ENCODE data around the gene ZBTB20. TPM values are rescaled to one million over a fixed set of nuclear protein-coding genes. Genes with fewer than 3 reads are reported as not detected.
A peak's percentile ranks its signal among the peaks of the same experiment; 100 is the strongest.
"Not testable (repeated sequence)": the region's sequence is repeated elsewhere in the genome, so short reads cannot be mapped to it uniquely, and the experiment has no call there.

ZBTB20 gene
- total and polyA plus RNA-seq, 12 donors = 0.57 to 105 (median 86.8) TPM

GRCh38 chr3:114824014-114824413, 323.1 kb downstream of the ZBTB20 start:
- WGBS, 2 donors = 85 to 86% methylated on average over 1 of the region's 1 CpG
- H3K27ac ChIP-seq = no peak overlapping the region
- DNase-seq = no peak
- intact Hi-C loops (cut with DNase I) = loop anchor here in 4 of 10 donors (10.0 kb wide), 5 partner anchors 261 to 961 kb away; no protein-coding TSS in a partner anchor
- peaks cover 0 to 7% (median 0%) of the 10 kb centered on the region in 9 donors for H3K4me1 ChIP-seq
- H3K36me3 ChIP-seq = no peaks in the 10 kb centered on the region
- H3K9me3 ChIP-seq = no peaks in the 10 kb centered on the region
- no peaks in the 10 kb centered on the region for H3K27me3 ChIP-seq
- no peak for TF ChIP-seq CTCF (IDR thresholded peaks at IDR 0.05)
- ATAC-seq = no peak
- no peak overlapping the region for H3K4me3 ChIP-seq

- ATAC-seq = peak in 1 of 8 donors; percentile 42
- H3K36me3 ChIP-seq = no peaks in the 10 kb centered on the region
- intact Hi-C loops (cut with DNase I) = loop anchor here in 4 of 10 donors (10.0 kb wide), 5 partner anchors 262 to 962 kb away; no protein-coding TSS in a partner anchor
- peaks cover 0 to 7% (median 0%) of the 10 kb centered on the region in 9 donors for H3K4me1 ChIP-seq
- DNase-seq = no peak
- H3K27me3 ChIP-seq = no peaks in the 10 kb centered on the region
- H3K9me3 ChIP-seq = no peaks in the 10 kb centered on the region
- no peak overlapping the region for H3K4me3 ChIP-seq
- no peak for TF ChIP-seq CTCF (IDR thresholded peaks at IDR 0.05)
- H3K27ac ChIP-seq = no peak overlapping the region
These were observed 324.0 kb downstream of the ZBTB20 start for GRCh38 chr3:114823061-114823460.

GRCh38 chr3:114816052-114816451, 331.0 kb downstream of the ZBTB20 start:
- 74 to 76% methylated on average over 2 of the region's 2 CpGs for WGBS, 2 donors

GRCh38 chr3:114812541-114813238, 334.4 kb downstream of the ZBTB20 start:
- H3K4me3 ChIP-seq; H3K4me1 ChIP-seq; ATAC-seq; DNase-seq; intact Hi-C loops (cut with DNase I); H3K27me3 ChIP-seq; H3K27ac ChIP-seq; H3K9me3 ChIP-seq; H3K36me3 ChIP-seq: not testable (repeated sequence)
- 94 to 96% methylated on average over 40 to 49 of the region's 49 CpGs for WGBS, 2 donors

More at GRCh38 chr3:114816052-114816451, 331.0 kb downstream of the ZBTB20 start:
- Histone ChIP-seq H3K9me3 (no peaks in the 10 kb centered on the region), H3K27me3 (no peaks in the 10 kb centered on the region), H3K4me1 (no peaks in the 10 kb centered on the region), H3K4me3 (no peak overlapping the region), H3K36me3 (no peaks in the 10 kb centered on the region), H3K27ac (no peak overlapping the region)
- ATAC-seq = no peak
- no peak for TF ChIP-seq CTCF (IDR thresholded peaks at IDR 0.05)
- intact Hi-C loops (cut with DNase I) = no loop called here
- no peak for DNase-seq

Measured in heart right ventricle (tissue), 16 donors.